OCI-LY1 (cell line): ENCODE data around the gene DOCK2.

Experiments used
- EZH2 ChIP-seq: fragments of 200-600 bp; sonication (generic), shearing (Covaris generic); IDR thresholded peaks from 2 replicates; pipeline ENCODE4 v1.8.0; 2017; ENCODE audit warnings: borderline replicate concordance, mixed run types, mild to moderate bottlenecking, antibody characterized with exemption, low read length, moderate library complexity, mixed read lengths
- TF ChIP-seq, protein P1 (sequence below): fragments of 200-600 bp; sonication (generic), shearing (Covaris generic); IDR thresholded peaks from 2 replicates; pipeline ENCODE4 v1.5.1; 2017; ENCODE audit warnings: mild to moderate bottlenecking, antibody characterized with exemption, low read length, moderate library complexity, mixed read lengths

DNA sequence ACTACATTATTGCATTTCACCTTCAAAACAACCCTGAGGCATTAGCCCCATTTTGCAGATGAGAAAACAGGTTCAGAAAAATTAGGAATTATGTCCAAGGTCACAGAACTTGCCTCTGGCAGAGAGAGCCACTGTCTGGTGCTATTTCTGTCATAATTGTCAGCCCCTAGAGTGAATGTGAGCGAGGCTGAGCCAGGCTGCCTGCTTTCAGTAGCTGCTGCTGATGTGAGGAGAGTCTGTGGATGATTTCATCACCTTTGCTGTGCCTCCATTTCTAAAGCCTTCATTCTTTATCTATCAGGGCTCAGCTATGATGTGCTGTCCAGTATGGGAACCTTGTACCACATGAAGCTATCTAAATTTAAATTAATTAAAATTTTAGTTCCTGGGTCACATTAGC lies 271.8 kb downstream of the DOCK2 start:
- TF ChIP-seq, protein P1, sequence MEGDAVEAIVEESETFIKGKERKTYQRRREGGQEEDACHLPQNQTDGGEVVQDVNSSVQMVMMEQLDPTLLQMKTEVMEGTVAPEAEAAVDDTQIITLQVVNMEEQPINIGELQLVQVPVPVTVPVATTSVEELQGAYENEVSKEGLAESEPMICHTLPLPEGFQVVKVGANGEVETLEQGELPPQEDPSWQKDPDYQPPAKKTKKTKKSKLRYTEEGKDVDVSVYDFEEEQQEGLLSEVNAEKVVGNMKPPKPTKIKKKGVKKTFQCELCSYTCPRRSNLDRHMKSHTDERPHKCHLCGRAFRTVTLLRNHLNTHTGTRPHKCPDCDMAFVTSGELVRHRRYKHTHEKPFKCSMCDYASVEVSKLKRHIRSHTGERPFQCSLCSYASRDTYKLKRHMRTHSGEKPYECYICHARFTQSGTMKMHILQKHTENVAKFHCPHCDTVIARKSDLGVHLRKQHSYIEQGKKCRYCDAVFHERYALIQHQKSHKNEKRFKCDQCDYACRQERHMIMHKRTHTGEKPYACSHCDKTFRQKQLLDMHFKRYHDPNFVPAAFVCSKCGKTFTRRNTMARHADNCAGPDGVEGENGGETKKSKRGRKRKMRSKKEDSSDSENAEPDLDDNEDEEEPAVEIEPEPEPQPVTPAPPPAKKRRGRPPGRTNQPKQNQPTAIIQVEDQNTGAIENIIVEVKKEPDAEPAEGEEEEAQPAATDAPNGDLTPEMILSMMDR, result no peak
- no peak for TF ChIP-seq EZH2
